Neuronal stem cell (in vitro differentiated cells): ENCODE data around the gene SIGLEC7.

Experiments used
- DNase-seq: peaks from one replicate; pipeline ENCODE4 v3.0.0-alpha.2; 2013; ENCODE audit warnings: low spot score
- H2AFZ ChIP-seq: one replicate; pipeline ENCODE4 v1.6.1; 2013; ENCODE audit warnings: mild to moderate bottlenecking, low read length, inconsistent platforms
- H2AK5ac ChIP-seq: 2 replicates; pipeline ENCODE4 v1.6.1; 2013; ENCODE audit warnings: low read depth, mild to moderate bottlenecking, inconsistent platforms, low read length, moderate library complexity, mixed read lengths
- H2BK120ac ChIP-seq: 2 replicates; pipeline ENCODE4 v1.6.1; 2013; ENCODE audit warnings: low read depth, mild to moderate bottlenecking, inconsistent platforms, low read length, moderate library complexity, mixed read lengths
- H2BK12ac ChIP-seq: one replicate; pipeline ENCODE4 v1.6.1; 2013; ENCODE audit warnings: low read length, inconsistent platforms
- H2BK15ac ChIP-seq: 2 replicates; pipeline ENCODE4 v1.6.1; 2013; ENCODE audit warnings: mild to moderate bottlenecking, low read length, inconsistent platforms, mixed read lengths
- H2BK5ac ChIP-seq: one replicate; pipeline ENCODE4 v1.6.1; 2013; ENCODE audit warnings: inconsistent platforms, mild to moderate bottlenecking, low read length, moderate library complexity
- H3K14ac ChIP-seq: one replicate; pipeline ENCODE4 v1.6.1; 2013; ENCODE audit warnings: low read length, inconsistent platforms
- H3K18ac ChIP-seq: 2 replicates; pipeline ENCODE4 v1.6.1; 2013; ENCODE audit warnings: low read length, inconsistent platforms
- H3K23ac ChIP-seq: 2 replicates; pipeline ENCODE4 v1.6.1; 2013; ENCODE audit warnings: low read depth, mild to moderate bottlenecking, mixed read lengths, low read length, inconsistent platforms; ENCODE audit not compliant: poor library complexity
- H3K27ac ChIP-seq: replicated peaks from 3 replicates; pipeline ENCODE4 v1.5.1; 2013; ENCODE audit warnings: low read length, inconsistent platforms
- H3K27me3 ChIP-seq, 3 experiments: 2 replicates each; pipeline ENCODE4 v1.6.1; 2013; ENCODE audit warnings: low read length in 3 of 3, mild to moderate bottlenecking in 2 of 3, inconsistent platforms in 1 of 3, low read depth in 1 of 3, mixed read lengths in 1 of 3, moderate library complexity in 1 of 3; ENCODE audit not compliant: control insufficient read depth in 3 of 3, insufficient read depth in 3 of 3
- H3K36me3 ChIP-seq, 2 donors: replicated peaks in 1 of 2; 2 replicates each; pipeline ENCODE4 v1.6.1; 2013; ENCODE audit warnings: low read length in 2 of 2; ENCODE audit not compliant: control insufficient read depth in 2 of 2, insufficient read depth in 2 of 2
- H3K4ac ChIP-seq: 2 replicates; pipeline ENCODE4 v1.6.1; 2013; ENCODE audit warnings: inconsistent platforms, mild to moderate bottlenecking, low read length, moderate library complexity
- H3K4me1 ChIP-seq, 2 donors: 1 replicate in 1 of 2; 2 replicates in 1 of 2; pipeline ENCODE4 v1.6.1; 2013; ENCODE audit warnings: low read length in 2 of 2, low read depth in 1 of 2; ENCODE audit not compliant: control insufficient read depth in 2 of 2, insufficient read depth in 1 of 2
- H3K4me2 ChIP-seq: one replicate; pipeline ENCODE4 v1.6.1; 2013; ENCODE audit warnings: mild to moderate bottlenecking, low read length, inconsistent platforms; ENCODE audit not compliant: insufficient read depth, poor library complexity, severe bottlenecking
- H3K4me3 ChIP-seq, 2 donors: 2 replicates each; pipeline ENCODE4 v1.5.1; 2013; ENCODE audit warnings: low read length in 2 of 2, mild to moderate bottlenecking in 2 of 2, inconsistent platforms in 1 of 2, moderate library complexity in 1 of 2
- H3K79me1 ChIP-seq: one replicate; pipeline ENCODE4 v1.6.1; 2013; ENCODE audit warnings: low read depth, mild to moderate bottlenecking, inconsistent platforms, low read length, moderate library complexity
- H3K9ac ChIP-seq: one replicate; pipeline ENCODE4 v1.6.1; 2013; ENCODE audit warnings: mild to moderate bottlenecking, low read depth, low read length, inconsistent platforms; ENCODE audit not compliant: poor library complexity
- H3K9me3 ChIP-seq, 2 donors: replicated peaks in 1 of 2; 2 replicates each; pipeline versions ENCODE3 to v1.6.1; 2013; ENCODE audit warnings: low read length in 2 of 2, mild to moderate bottlenecking in 2 of 2, inconsistent platforms in 1 of 2, low read depth in 1 of 2, mixed read lengths in 1 of 2, moderate library complexity in 1 of 2; ENCODE audit not compliant: control insufficient read depth in 2 of 2, insufficient read depth in 1 of 2
- H4K8ac ChIP-seq: one replicate; pipeline ENCODE4 v1.6.1; 2013; ENCODE audit warnings: low read depth, mild to moderate bottlenecking, inconsistent platforms, low read length, moderate library complexity
- H4K91ac ChIP-seq: one replicate; pipeline ENCODE4 v1.6.1; 2013; ENCODE audit warnings: low read length, low read depth, mild to moderate bottlenecking, inconsistent platforms; ENCODE audit not compliant: poor library complexity
- WGBS, 2 donors: extraction: QIAGEN DNeasy Blood & Tissue Kit; methylation state at CpG; one replicate each; pipeline ENCODE4 v1.1.7; 2013; ENCODE audit warnings: missing lambda C conversion rate in 2 of 2, mixed read lengths in 1 of 2; ENCODE audit not compliant: insufficient read length in 2 of 2, insufficient replicate concordance in 1 of 2; ENCODE audit errors: extremely low coverage in 2 of 2; 5-methylcytosine and 5-hydroxymethylcytosine counted together

Gene SIGLEC7

GRCh38 chr19:51110666-51110971 lies 31.5 kb upstream of the SIGLEC7 start:
- Histone ChIP-seq H3K4me1 (peaks cover 0 to 9% of the 10 kb centered on the region in 2 donors), H2BK12ac (no peak overlapping the region), H2AK5ac (no peak overlapping the region), H3K23ac (no peak overlapping the region), H3K14ac (no peak overlapping the region), H4K8ac (no peak overlapping the region), H3K27ac (no peak overlapping the region), H2BK120ac (no peak overlapping the region), H3K4me2 (no peak overlapping the region), H3K79me1 (no peaks in the 10 kb centered on the region), H2BK5ac (no peak overlapping the region), H3K18ac (no peak overlapping the region), H3K9ac (no peak overlapping the region), H3K27me3 (peaks cover 0 to 30% (median 0%) of the 10 kb centered on the region in 3 experiments), H3K4me3 (no peak overlapping the region), H4K91ac (no peak overlapping the region), H2AFZ (no peak overlapping the region), H3K9me3 (no peaks in the 10 kb centered on the region), H3K4ac (no peak overlapping the region), H2BK15ac (no peak overlapping the region), H3K36me3 (no peaks in the 10 kb centered on the region)
- no CpG with 5 or more reads among the region's 1 CpG for WGBS, 2 donors
- no peak for DNase-seq

- no peak overlapping the region for H4K91ac ChIP-seq
- no peak overlapping the region for H3K9ac ChIP-seq
- no peaks in the 10 kb centered on the region for H3K9me3 ChIP-seq
- H3K14ac ChIP-seq = no peak overlapping the region
- H3K27me3 ChIP-seq = peaks cover 0 to 32% (median 0%) of the 10 kb centered on the region in 3 experiments
- H3K27ac ChIP-seq = no peak overlapping the region
- H2BK120ac ChIP-seq = no peak overlapping the region
- no peak overlapping the region for H3K23ac ChIP-seq
- H2AK5ac ChIP-seq = no peak overlapping the region
- H2BK5ac ChIP-seq = no peak overlapping the region
- WGBS, 2 donors = no CpG with 5 or more reads among the region's 6 CpGs
- no peak overlapping the region for H3K4me3 ChIP-seq
- H3K79me1 ChIP-seq = no peaks in the 10 kb centered on the region
- no peak overlapping the region for H3K18ac ChIP-seq
- H2AFZ ChIP-seq = no peak overlapping the region
- H3K4me2 ChIP-seq = no peak overlapping the region
- no peak for DNase-seq
- H3K4me1 ChIP-seq = peaks cover 0 to 9% of the 10 kb centered on the region in 2 donors
- H2BK12ac ChIP-seq = no peak overlapping the region
- no peak overlapping the region for H3K4ac ChIP-seq
- no peak overlapping the region for H2BK15ac ChIP-seq
- H4K8ac ChIP-seq = no peak overlapping the region
- no peaks in the 10 kb centered on the region for H3K36me3 ChIP-seq
Observed at GRCh38 chr19:51111606-51112005, 30.5 kb upstream of the SIGLEC7 start.

GRCh38 chr19:51114087-51114729 lies 27.9 kb upstream of the SIGLEC7 start:
- Histone ChIP-seq H2AK5ac (no peak overlapping the region), H3K4me3 (no peak overlapping the region), H3K27ac (no peak overlapping the region), H2BK15ac (no peak overlapping the region), H3K9ac (no peak overlapping the region), H4K91ac (no peak overlapping the region), H2AFZ (no peak overlapping the region), H2BK12ac (no peak overlapping the region), H3K9me3 (no peaks in the 10 kb centered on the region), H3K36me3 (no peaks in the 10 kb centered on the region), H3K23ac (no peak overlapping the region), H3K18ac (no peak overlapping the region), H3K14ac (no peak overlapping the region), H3K79me1 (no peaks in the 10 kb centered on the region), H3K4ac (no peak overlapping the region), H4K8ac (no peak overlapping the region), H2BK5ac (no peak overlapping the region), H2BK120ac (no peak overlapping the region), H3K4me1 (peaks cover 0 to 2% of the 10 kb centered on the region in 2 donors), H3K27me3 (peaks cover 0 to 35% (median 0%) of the 10 kb centered on the region in 3 experiments), H3K4me2 (no peak overlapping the region)
- no peak for DNase-seq
- WGBS, 2 donors = no CpG with 5 or more reads among the region's 6 CpGs

GRCh38 chr19:51116736-51117286 lies 25.3 kb upstream of the SIGLEC7 start:
- Histone ChIP-seq H3K79me1 (no peaks in the 10 kb centered on the region), H3K18ac (no peak overlapping the region), H3K27me3 (peaks cover 0 to 29% (median 0%) of the 10 kb centered on the region in 3 experiments), H2BK15ac (no peak overlapping the region), H3K23ac (no peak overlapping the region), H3K9ac (no peak overlapping the region), H2BK12ac (no peak overlapping the region), H4K91ac (no peak overlapping the region), H3K4ac (no peak overlapping the region), H3K14ac (no peak overlapping the region), H2BK120ac (no peak overlapping the region), H3K36me3 (no peaks in the 10 kb centered on the region), H3K4me2 (no peak overlapping the region), H4K8ac (no peak overlapping the region), H2AFZ (no peak overlapping the region), H3K9me3 (no peaks in the 10 kb centered on the region), H2BK5ac (no peak overlapping the region), H3K4me1 (peaks cover 0 to 2% of the 10 kb centered on the region in 2 donors), H2AK5ac (no peak overlapping the region), H3K4me3 (no peak overlapping the region), H3K27ac (no peak overlapping the region)
- DNase-seq = no peak
- WGBS, 2 donors = no CpG with 5 or more reads among the region's 6 CpGs
